ENCODE results near the gene HNF4A.

HNF4A gene

GRCh38 chr20:44393608-44394451 lies 38.3 kb downstream of the HNF4A start:
- DNase-seq = no peak

DNA sequence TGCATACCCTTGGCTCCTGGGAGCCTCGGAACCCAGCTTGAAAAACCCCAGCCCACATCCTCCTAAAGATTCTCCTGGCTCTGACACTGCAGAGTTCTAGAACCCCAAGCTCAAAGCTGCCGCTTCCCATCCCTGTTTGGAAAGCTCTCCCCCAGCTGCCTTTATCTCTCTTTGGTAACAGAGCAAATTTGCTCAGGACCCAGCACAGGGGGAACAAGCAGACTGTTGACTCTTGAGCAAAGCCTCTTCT lies 38.9 kb downstream of the HNF4A start:
- DNase-seq = no peak

GRCh38 chr20:44394702-44395460 lies 39.4 kb downstream of the HNF4A start:
- no peak for DNase-seq

DNA sequence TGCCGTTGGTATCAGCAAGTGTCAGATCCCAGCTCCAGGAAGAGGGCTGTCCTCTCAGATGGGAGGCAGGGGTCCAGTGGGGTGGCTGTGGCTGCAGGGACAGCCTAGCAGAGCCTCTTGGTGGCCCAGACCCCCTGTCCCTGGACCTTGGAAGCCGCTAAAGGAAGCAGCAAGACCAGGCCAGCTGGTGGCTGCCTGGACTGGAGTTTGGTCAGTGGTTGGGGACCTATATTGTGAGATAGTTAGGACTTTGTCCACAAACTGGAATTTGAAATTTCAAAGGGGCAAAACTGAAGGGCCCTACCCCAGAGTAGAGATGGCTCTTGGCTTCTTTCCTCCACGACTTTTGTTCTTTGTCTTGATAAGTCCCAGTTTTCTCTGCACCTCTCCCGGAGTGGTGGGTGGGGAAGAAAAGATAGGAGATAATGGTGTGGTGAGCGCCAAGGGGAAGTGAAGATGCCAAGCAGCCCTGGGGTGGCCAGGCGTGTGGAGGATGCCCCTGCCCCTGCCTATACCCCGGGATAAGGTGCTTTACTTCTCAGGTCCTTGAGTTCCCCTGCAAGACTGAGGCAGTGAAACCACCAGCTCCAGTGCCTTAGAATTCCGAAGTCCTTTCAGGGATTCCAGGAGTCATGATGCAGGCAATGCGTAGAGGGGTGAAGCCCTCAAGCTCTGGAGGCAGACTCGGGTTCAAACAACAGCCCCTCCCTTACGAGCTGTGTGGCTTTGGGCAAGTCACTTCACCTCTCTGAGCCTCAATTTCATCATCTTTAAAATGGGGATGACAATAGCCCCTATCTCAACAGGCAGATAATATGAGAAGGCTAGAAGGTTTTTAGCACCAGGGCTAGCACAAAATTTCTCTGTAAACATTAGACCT lies 40.2 kb downstream of the HNF4A start:
- no peak for DNase-seq

DNA sequence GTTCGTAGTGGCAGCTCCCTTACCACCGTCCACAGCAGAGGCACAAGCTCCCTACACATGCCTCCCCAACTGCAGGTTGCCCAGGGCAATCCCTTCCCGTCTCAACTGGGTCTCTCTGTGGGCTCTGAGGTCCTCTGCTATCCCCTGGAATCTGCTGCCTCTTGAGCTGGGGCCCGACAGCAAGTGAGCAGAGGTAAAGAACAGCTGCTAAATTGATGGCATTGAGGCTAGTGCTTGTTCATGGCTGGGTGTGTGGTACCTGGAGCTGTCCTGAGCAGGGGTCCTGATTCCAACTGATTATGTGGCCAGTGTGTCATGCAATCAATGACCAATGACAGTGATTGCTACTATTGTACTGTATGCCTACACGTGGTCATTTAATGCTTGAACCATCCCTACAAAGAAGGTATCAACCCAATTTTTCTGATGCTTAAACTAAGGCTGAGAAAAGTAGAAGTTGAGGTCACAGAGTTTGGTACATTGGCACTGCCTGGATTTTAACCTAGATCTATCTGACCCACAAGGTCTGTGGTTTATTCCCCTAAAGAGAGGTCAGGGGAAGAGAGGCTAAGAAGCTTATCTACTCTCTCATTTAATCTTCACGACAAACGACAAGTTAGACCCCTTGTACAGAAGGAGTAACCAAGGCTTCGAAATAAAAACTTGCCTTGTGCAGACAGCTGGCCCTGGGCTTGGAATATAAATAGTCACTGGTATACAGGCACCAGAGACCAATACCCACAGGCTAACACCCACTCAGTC lies 41.1 kb downstream of the HNF4A start:
- no peak for DNase-seq

- no peak for DNase-seq
These were observed 42.8 kb downstream of the HNF4A start for GRCh38 chr20:44398335-44398734.

GRCh38 chr20:44399446-44399845 lies 43.9 kb downstream of the HNF4A start:
- DNase-seq = no peak

GRCh38 chr20:44400671-44400969 lies 45.1 kb downstream of the HNF4A start:
- no peak for DNase-seq

- DNase-seq = no peak
These were observed 45.7 kb downstream of the HNF4A start for GRCh38 chr20:44400970-44401769.

DNA sequence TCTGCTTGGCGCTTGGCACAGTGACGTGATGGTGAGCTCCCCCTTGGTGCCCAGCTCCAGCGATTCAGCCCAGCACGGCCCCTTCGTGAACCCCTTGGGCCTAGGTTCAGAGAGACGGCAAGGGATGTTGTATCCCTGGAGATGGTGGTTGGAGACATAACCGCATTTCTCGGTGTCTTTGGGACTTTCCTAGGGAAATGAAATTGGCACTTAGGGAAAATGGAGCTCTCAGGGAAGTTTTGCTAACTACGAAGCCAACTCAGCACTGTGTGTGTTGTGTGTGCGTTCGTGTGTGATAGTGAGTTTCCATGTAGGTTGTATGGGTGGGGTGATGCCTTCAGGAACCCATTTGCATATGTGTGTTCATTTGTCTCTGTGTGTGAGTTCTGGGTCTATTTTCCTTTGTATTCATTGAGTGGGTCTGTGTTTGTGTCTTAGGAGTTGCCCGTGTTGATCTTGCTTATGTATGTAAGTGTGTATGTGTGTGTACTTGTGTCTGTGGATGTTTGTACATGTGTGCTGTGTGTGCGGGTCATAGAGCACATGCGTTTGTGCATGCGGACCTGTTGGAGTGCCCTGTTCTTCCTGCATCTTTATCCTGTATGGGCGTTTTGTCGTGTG lies 46.4 kb downstream of the HNF4A start:
- DNase-seq = no peak

DNA sequence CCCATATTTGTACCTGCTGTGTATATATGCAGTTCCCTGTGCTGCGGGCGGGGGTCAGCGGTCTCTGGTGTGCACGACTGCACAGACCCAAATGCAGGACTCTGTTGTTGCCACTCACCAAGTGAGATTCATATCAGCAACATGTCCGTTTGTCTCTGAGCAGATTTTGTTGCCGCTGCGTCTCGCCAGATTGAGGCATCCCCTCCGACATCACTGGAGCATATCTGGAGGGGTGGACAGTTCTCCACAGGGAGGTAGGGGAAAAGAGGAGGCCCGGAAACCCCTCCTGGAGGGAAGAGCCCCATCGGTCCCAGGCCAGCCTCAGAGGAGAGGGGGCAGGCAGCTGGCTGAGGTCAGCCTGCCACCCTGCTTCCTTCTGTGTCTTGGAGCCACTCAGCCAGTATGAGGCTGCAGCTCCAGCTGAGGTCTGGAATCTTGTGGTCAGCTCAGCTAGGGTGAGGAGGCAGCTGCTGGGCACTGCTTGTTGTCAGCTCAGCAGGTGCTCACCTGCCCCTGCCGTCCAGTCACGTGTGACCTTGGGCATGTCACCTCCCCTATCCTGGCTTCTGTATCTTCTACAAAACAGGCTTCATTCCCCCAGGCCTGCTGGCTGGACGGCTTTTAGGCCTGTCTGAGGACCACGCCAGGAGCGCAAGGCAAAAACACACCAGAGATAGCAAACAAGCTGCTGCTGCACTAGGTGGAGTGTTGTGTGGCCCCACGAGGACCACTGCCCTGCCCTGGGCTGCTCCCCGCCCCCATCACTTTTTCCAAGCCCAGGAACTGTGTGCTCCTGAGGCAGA lies 47.1 kb downstream of the HNF4A start:
- DNase-seq = no peak

- DNase-seq = no peak
These were observed 48.0 kb downstream of the HNF4A start for GRCh38 chr20:44403194-44404112.

- no peak for DNase-seq
These were observed 49.0 kb downstream of the HNF4A start for GRCh38 chr20:44404204-44405181.

GRCh38 chr20:44405257-44405656 lies 49.8 kb downstream of the HNF4A start:
- no peak for DNase-seq

- no peak for DNase-seq
These were observed 50.5 kb downstream of the HNF4A start for GRCh38 chr20:44405785-44406571.

DNA sequence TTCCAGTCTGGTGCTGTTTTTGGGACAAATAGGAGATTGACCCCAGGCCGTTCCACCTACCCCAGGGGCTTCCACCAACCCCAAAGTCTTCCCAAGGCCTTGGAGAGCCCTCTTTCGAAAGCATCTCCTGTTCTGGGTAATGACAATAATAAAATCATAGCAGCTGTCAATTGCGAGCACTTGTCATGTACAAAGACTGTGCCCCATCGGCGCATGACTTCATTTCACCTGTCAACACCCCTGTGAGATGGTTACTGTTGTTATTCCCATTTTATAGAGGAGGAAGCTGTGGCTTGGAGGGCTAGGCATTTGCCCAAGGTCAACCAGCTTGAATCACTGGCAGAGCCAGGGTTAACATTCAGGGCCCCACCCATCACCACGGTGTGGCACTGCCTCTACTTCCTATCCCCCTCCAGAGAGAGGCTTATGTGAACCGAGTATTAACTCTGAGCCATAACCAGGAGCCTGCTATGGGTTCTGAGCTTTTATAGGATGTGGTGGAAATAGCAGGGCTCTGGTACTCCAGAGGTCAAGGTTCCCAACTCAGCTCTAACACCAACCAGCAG lies 51.2 kb downstream of the HNF4A start:
- DNase-seq = no peak
